Measurements from ENCODE around the gene PCDH15. TPM values are rescaled to one million over a fixed set of nuclear protein-coding genes. Genes with fewer than 3 reads are reported as not detected.

Gene PCDH15
- total RNA-seq, 2 donors from 2014 or later: 0.58 to 0.95 TPM

GRCh38 chr10:54148508-54148907 lies 652.5 kb downstream of the PCDH15 start:
- Histone ChIP-seq H3K4me1 (ENCODE audit: control insufficient read depth, insufficient read depth, low read length) (no peaks in the 10 kb centered on the region), H3K9ac (ENCODE audit: extremely low read depth, low read length, poor library complexity, severe bottlenecking) (no peak overlapping the region), H3K4me3 (ENCODE audit: low read length) (no peak overlapping the region), H3K27ac (ENCODE audit: low read depth, low read length) (no peak overlapping the region), H3K27me3 (ENCODE audit: control insufficient read depth, insufficient read depth, low read length, poor library complexity, severe bottlenecking) (no peaks in the 10 kb centered on the region), H3K9me3 (ENCODE audit: control insufficient read depth, low read length) (peaks cover 8% of the 10 kb centered on the region), H3K36me3 (ENCODE audit: control insufficient read depth, insufficient read depth, low read length) (no peaks in the 10 kb centered on the region)
- no peak for TF ChIP-seq CTCF (conservative IDR thresholded peaks at IDR 0.05)
- no peak for DNase-seq
- Mint-ChIP-seq H3K27me3 (ENCODE audit: insufficient read depth) (no peaks in the 10 kb centered on the region), H3K4me1 (no peaks in the 10 kb centered on the region), H3K36me3 (ENCODE audit: low read depth) (peaks cover 5% of the 10 kb centered on the region), H3K4me3 (no peak overlapping the region), H3K9me3 (peaks cover 20% of the 10 kb centered on the region), H3K27ac (no peak overlapping the region)
- 87 to 100% methylated on average over 1 to 2 of the region's 2 CpGs for WGBS, 2 experiments (ENCODE audit: insufficient coverage in 1 of 2, insufficient read length in 1 of 2)

- no peak overlapping the region for H3K27ac ChIP-seq (ENCODE audit: low read depth, low read length)
- no peak overlapping the region for H3K4me3 ChIP-seq (ENCODE audit: low read length)
- H3K36me3 ChIP-seq (ENCODE audit: control insufficient read depth, insufficient read depth, low read length): no peaks in the 10 kb centered on the region
- H3K27ac Mint-ChIP-seq: no peak overlapping the region
- H3K27me3 ChIP-seq (ENCODE audit: control insufficient read depth, insufficient read depth, low read length, poor library complexity, severe bottlenecking): no peaks in the 10 kb centered on the region
- H3K36me3 Mint-ChIP-seq (ENCODE audit: low read depth): peaks cover 13% of the 10 kb centered on the region
- peaks cover 72% of the 10 kb centered on the region for H3K9me3 Mint-ChIP-seq
- DNase-seq: no peak
- H3K4me1 Mint-ChIP-seq: no peaks in the 10 kb centered on the region
- no peaks in the 10 kb centered on the region for H3K27me3 Mint-ChIP-seq (ENCODE audit: insufficient read depth)
- H3K4me1 ChIP-seq (ENCODE audit: control insufficient read depth, insufficient read depth, low read length): no peaks in the 10 kb centered on the region
- TF ChIP-seq CTCF (conservative IDR thresholded peaks at IDR 0.05): no peak
- no peak overlapping the region for H3K4me3 Mint-ChIP-seq
- peaks cover 58% of the 10 kb centered on the region for H3K9me3 ChIP-seq (ENCODE audit: control insufficient read depth, low read length)
- no peak overlapping the region for H3K9ac ChIP-seq (ENCODE audit: extremely low read depth, low read length, poor library complexity, severe bottlenecking)
These were observed 661.1 kb downstream of the PCDH15 start for GRCh38 chr10:54139819-54140428.

- Histone ChIP-seq H3K4me3 (ENCODE audit: low read length) (no peak overlapping the region), H3K9ac (ENCODE audit: extremely low read depth, low read length, poor library complexity, severe bottlenecking) (no peak overlapping the region), H3K27me3 (ENCODE audit: control insufficient read depth, insufficient read depth, low read length, poor library complexity, severe bottlenecking) (no peaks in the 10 kb centered on the region), H3K4me1 (ENCODE audit: control insufficient read depth, insufficient read depth, low read length) (no peaks in the 10 kb centered on the region), H3K9me3 (ENCODE audit: control insufficient read depth, low read length) (peaks cover 43% of the 10 kb centered on the region), H3K27ac (ENCODE audit: low read depth, low read length) (no peak overlapping the region), H3K36me3 (ENCODE audit: control insufficient read depth, insufficient read depth, low read length) (no peaks in the 10 kb centered on the region)
- no peak overlapping the region for H3K4me3 Mint-ChIP-seq
- H3K36me3 Mint-ChIP-seq (ENCODE audit: low read depth): peaks cover 6% of the 10 kb centered on the region
- no peaks in the 10 kb centered on the region for H3K27me3 Mint-ChIP-seq (ENCODE audit: insufficient read depth)
- 97 to 100% methylated on average over 2 of the region's 2 CpGs for WGBS, 2 experiments (ENCODE audit: insufficient coverage in 1 of 2, insufficient read length in 1 of 2)
- H3K4me1 Mint-ChIP-seq: no peaks in the 10 kb centered on the region
- no peak for DNase-seq
- no peak for TF ChIP-seq CTCF (conservative IDR thresholded peaks at IDR 0.05)
- H3K27ac Mint-ChIP-seq: no peak overlapping the region
- H3K9me3 Mint-ChIP-seq: peaks cover 51% of the 10 kb centered on the region
These were observed 663.6 kb downstream of the PCDH15 start for GRCh38 chr10:54137396-54137795.

All from endodermal cell (in vitro differentiated cells).